IPS DF 6.9 (cell line): ENCODE results near the gene WDR7.

ENCODE experiments used
- DNase-seq: peaks from one replicate; pipeline ENCODE4 v3.0.0-alpha.2; 2013; ENCODE audit warnings: low read depth, low spot score
- H3K27ac ChIP-seq: one replicate; pipeline ENCODE4 v1.5.1; 2013; ENCODE audit warnings: low read length, control low read depth
- H3K27me3 ChIP-seq: 2 replicates; pipeline ENCODE4 v1.6.1; 2013; ENCODE audit warnings: mild to moderate bottlenecking, low read length; ENCODE audit not compliant: control insufficient read depth, insufficient read depth
- H3K36me3 ChIP-seq: 2 replicates; pipeline ENCODE4 v1.6.1; 2013; ENCODE audit warnings: low read length; ENCODE audit not compliant: control insufficient read depth, insufficient read depth
- H3K4me1 ChIP-seq: 2 replicates; pipeline ENCODE4 v1.6.1; 2013; ENCODE audit warnings: low read length; ENCODE audit not compliant: control insufficient read depth, insufficient read depth
- H3K4me3 ChIP-seq: 2 replicates; pipeline ENCODE4 v1.5.1; 2013; ENCODE audit warnings: mild to moderate bottlenecking, low read length
- H3K9me3 ChIP-seq: 2 replicates; pipeline ENCODE4 v1.6.1; 2013; ENCODE audit warnings: low read length, inconsistent platforms; ENCODE audit not compliant: control insufficient read depth, insufficient read depth
- WGBS: extraction: QIAGEN DNeasy Blood & Tissue Kit; methylation state at CpG from one replicate; pipeline ENCODE4 v1.1.7; 2013; ENCODE audit warnings: mixed read lengths, missing lambda C conversion rate; ENCODE audit not compliant: insufficient read length, insufficient coverage; 5-methylcytosine and 5-hydroxymethylcytosine counted together

The WDR7 gene

DNA sequence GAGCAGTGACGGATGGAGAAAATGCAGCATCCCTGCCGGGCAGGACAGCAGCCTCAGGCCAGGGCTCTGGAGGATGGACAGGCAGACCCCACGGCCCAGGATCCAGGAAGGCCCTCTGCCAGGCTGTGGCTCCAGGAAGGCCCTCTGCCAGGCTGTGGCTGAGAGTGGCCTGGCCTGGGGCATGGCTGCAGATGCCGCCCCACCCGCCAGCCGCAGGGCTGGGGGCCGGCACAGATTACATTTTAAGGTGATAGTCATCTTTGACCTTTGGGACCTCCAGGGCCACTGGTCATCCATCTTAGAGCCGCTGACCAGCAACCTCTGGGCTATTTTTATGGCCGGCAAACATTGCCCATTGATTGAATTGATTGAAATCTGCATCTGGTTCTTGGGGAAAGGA lies 397.7 kb downstream of the WDR7 start:
- DNase-seq = no peak
- H3K4me1 ChIP-seq = no peaks in the 10 kb centered on the region
- no peaks in the 10 kb centered on the region for H3K36me3 ChIP-seq
- H3K4me3 ChIP-seq = no peak overlapping the region
- no peaks in the 10 kb centered on the region for H3K27me3 ChIP-seq
- no CpG with 5 or more reads among the region's 9 CpGs for WGBS
- no peak overlapping the region for H3K27ac ChIP-seq
- H3K9me3 ChIP-seq = no peaks in the 10 kb centered on the region

DNA sequence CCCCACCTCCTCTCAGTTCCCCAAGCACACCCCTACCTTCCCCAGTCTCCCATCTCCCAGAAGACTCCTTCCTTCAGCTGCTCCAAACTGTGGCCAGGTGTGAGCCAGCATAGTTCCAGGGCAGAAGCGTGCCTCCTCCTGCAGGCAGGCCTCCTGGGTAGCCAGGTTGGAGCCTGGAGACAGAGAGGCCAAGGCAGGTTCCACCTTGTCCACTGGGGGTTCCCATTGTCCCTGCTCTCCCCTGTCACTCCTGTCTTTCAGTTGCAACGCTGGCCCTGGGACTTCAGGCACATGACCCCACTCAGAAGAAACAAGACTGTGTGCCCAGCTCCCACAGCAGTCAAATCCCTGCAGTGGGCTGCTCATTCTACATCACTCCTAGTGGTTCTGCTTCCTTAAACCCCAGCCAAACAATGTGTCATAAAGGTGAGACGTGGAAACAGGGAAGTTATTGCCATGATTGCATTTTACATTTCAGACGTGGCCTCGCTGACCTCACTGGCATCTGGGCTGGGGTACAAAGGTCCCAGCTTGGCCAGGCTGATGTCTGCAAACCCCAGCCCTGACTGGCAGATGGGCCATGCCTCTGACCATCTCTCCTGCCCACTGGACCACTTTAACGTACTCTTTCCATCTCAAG lies 399.3 kb downstream of the WDR7 start:
- H3K4me3 ChIP-seq = no peak overlapping the region
- H3K4me1 ChIP-seq = no peaks in the 10 kb centered on the region
- no peaks in the 10 kb centered on the region for H3K36me3 ChIP-seq
- WGBS = no CpG with 5 or more reads among the region's 6 CpGs
- H3K27ac ChIP-seq = no peak overlapping the region
- no peaks in the 10 kb centered on the region for H3K9me3 ChIP-seq
- no peak for DNase-seq
- H3K27me3 ChIP-seq = no peaks in the 10 kb centered on the region

DNA sequence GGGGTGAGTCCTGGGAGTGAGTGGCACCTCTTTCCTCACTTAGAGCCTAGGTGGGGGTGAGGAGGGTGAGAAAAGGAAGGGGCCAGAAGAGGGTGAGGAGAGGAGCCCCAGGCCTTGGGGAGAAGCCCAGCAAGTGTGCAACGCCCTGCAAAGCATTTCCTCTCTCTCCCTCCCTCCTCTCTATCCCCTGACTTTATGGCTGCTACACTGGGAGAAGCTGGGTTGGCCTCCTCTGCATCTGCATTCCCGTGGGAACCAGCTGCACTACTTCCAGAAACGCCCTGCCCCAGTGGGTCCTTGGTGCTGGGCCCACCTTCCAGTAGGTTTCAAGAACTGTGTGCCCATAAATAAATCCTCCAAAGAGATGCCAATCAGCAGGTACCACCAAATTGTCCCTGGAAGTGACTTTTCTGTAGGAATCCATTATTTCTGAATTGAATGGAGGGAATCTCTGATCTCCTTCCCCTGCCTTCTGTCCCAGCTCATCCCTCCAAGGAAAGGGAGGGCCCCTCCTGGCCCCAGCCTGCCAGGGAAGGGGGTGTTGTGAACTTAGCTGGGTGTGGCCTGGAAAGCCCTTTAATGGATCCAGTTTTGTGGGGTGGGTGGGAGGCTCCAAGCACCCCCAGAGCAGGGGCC lies 400.0 kb downstream of the WDR7 start:
- Histone ChIP-seq H3K4me1 (no peaks in the 10 kb centered on the region), H3K27me3 (no peaks in the 10 kb centered on the region), H3K27ac (no peak overlapping the region), H3K9me3 (no peaks in the 10 kb centered on the region), H3K4me3 (no peak overlapping the region), H3K36me3 (no peaks in the 10 kb centered on the region)
- DNase-seq = no peak
- WGBS = no CpG with 5 or more reads among the region's 3 CpGs

DNA sequence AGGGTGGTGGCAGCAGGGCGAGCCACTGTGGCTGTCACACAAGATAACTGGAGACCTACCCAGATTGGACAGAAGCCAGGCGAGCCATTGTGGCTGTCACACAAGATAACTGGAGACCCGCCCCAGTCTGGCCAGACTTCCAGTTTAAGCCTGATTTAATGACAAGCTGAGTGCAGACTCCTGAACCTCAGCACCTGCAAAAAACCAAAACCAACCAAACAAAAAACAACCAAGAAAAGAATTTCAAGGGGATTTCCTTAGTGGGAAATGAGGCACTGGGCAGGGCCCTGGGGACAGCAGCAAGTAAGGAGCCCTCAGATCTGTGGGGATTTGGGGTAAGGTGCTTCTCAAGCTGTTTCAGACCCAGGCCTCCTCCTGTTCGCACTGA lies 400.5 kb downstream of the WDR7 start:
- no CpG with 5 or more reads among the region's 4 CpGs for WGBS
- Histone ChIP-seq H3K4me1 (no peaks in the 10 kb centered on the region), H3K36me3 (no peaks in the 10 kb centered on the region), H3K4me3 (no peak overlapping the region), H3K27ac (no peak overlapping the region), H3K27me3 (no peaks in the 10 kb centered on the region), H3K9me3 (no peaks in the 10 kb centered on the region)
- DNase-seq = no peak

DNA sequence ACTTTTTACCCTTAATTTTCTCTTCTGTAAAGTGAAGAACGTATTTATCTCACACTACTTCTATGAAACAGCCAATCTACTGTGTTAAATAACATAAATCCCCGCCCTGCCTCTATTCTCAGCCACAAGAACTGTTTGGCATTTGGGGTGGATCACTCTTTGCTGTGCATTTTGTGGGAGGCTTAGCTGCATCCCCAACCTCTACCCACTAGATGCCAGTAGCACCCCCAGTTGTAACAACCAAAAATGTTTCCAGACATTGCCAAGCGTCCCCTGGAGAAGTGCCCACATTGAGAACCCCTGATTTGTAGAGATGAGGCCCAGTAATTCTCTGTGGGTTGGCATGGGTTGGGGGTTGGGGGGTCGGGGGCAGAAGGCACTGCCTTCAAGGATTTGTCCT lies 401.0 kb downstream of the WDR7 start:
- Histone ChIP-seq H3K27ac (no peak overlapping the region), H3K36me3 (no peaks in the 10 kb centered on the region), H3K9me3 (no peaks in the 10 kb centered on the region), H3K27me3 (no peaks in the 10 kb centered on the region), H3K4me3 (no peak overlapping the region), H3K4me1 (no peaks in the 10 kb centered on the region)
- no peak for DNase-seq
- WGBS = no CpG with 5 or more reads among the region's 4 CpGs

DNA sequence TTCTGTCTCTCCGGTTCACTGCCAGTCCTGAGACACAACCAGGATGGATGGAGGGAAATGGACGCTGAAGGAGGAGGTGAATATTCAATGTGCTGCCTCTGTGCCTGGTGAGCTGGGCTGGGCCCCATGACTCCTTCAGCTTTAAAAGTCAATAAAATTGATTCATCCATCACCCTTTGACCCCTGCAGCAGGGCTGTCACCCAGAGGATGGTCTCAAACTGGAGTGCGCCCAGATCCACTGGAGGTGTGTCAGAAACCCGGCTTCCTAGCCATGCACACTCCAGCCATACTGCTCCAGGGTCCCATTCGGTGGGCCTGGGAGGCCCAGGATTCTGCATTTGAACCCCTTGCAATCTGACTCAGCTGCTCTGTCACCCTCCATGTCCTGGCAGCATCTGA lies 401.6 kb downstream of the WDR7 start:
- WGBS = no CpG with 5 or more reads among the region's 5 CpGs
- Histone ChIP-seq H3K27ac (no peak overlapping the region), H3K4me3 (no peak overlapping the region), H3K4me1 (no peaks in the 10 kb centered on the region), H3K9me3 (no peaks in the 10 kb centered on the region), H3K27me3 (no peaks in the 10 kb centered on the region), H3K36me3 (no peaks in the 10 kb centered on the region)
- DNase-seq = no peak

DNA sequence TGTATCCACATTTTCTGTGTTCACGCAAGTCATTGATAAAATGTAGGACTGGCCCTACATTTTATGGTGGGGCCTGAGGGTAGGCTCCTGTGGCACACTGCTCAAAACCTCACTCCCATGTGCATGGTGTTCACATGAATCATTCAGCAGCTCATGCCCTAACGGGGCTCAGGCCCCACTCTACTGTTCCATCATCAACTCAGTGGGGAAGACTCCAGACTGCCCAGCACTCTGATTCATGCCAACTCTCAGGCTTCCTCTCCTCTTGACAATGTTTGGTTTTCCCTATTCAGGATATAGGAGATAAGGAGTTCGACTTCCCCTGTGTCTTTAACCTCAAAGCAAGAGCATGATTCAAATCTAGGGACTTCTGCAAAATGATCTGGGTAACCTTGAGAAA lies 403.7 kb downstream of the WDR7 start:
- WGBS = no CpG with 5 or more reads among the region's 3 CpGs
- Histone ChIP-seq H3K4me1 (no peaks in the 10 kb centered on the region), H3K4me3 (no peak overlapping the region), H3K27me3 (no peaks in the 10 kb centered on the region), H3K36me3 (no peaks in the 10 kb centered on the region), H3K9me3 (no peaks in the 10 kb centered on the region), H3K27ac (no peak overlapping the region)
- DNase-seq = no peak

DNA sequence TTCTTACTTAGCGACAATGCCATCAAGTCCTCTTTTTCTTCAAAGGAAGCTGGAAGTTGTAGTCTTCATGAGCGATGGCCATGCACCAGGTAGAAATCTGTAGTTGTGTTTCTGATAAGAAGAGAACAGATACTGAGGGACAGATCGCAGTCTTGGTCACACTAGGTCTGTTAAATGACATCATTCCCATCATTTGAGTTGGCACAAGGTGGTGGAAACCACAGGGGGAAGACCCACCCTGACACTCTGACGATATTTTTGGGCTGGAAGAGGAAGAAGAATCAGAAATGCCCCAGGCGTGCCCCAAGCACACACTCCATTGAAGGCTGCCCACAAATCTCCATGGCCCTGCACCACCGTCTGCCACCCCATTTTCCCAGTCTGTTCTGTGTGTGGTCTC lies 406.7 kb downstream of the WDR7 start:
- Histone ChIP-seq H3K27ac (no peak overlapping the region), H3K4me3 (no peak overlapping the region), H3K9me3 (no peaks in the 10 kb centered on the region), H3K4me1 (no peaks in the 10 kb centered on the region), H3K27me3 (no peaks in the 10 kb centered on the region), H3K36me3 (no peaks in the 10 kb centered on the region)
- no CpG with 5 or more reads among the region's 6 CpGs for WGBS
- no peak for DNase-seq

DNA sequence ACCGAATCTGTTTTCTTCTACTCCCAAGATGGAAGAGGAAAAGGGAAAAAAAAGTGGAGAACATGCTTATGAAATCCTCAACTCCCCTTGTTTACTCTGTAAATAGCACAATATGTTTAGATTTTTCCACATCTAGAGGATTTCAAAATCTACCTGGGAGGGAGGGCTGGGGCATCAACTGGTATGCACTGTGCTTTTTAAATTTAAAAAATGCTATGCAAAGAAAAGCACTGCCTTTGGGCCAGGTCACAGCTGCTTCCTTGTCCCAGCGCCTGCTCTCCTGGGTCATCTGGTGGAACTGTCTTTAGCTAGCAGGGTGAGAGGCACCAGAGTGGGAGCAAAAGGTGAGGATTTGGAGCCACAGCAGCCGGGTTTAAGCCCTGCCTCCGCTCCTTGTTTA lies 407.6 kb downstream of the WDR7 start:
- Histone ChIP-seq H3K9me3 (no peaks in the 10 kb centered on the region), H3K27ac (no peak overlapping the region), H3K36me3 (no peaks in the 10 kb centered on the region), H3K4me3 (no peak overlapping the region), H3K27me3 (no peaks in the 10 kb centered on the region), H3K4me1 (no peaks in the 10 kb centered on the region; the same call in 1 of the 2 replicates)
- no CpG with 5 or more reads among the region's 4 CpGs for WGBS
- DNase-seq = no peak

DNA sequence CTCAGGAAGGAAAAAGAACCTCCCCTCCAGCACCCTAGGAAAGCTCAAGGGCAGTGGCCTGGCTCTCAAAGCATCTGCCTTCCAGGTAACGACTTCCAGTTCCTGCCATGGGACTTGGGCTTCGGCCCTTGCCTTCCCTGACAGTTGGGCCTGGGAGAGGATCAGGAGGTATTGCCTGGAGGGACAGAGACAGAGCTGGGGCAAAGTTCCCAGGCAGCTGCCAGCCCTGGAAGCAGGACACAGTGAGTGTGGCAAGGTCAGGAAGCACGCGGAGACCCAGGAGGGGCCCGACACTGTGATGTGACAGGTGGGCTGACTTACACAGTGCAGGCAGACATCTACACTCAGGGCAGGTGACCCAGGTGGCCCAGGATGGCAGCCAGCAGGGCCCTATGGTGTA lies 408.2 kb downstream of the WDR7 start:
- no peak for DNase-seq
- Histone ChIP-seq H3K4me3 (no peak overlapping the region), H3K36me3 (no peaks in the 10 kb centered on the region), H3K4me1 (no peaks in the 10 kb centered on the region; the same call in none of the 2 replicates), H3K27ac (no peak overlapping the region), H3K27me3 (no peaks in the 10 kb centered on the region), H3K9me3 (no peaks in the 10 kb centered on the region)
- no CpG with 5 or more reads among the region's 5 CpGs for WGBS

DNA sequence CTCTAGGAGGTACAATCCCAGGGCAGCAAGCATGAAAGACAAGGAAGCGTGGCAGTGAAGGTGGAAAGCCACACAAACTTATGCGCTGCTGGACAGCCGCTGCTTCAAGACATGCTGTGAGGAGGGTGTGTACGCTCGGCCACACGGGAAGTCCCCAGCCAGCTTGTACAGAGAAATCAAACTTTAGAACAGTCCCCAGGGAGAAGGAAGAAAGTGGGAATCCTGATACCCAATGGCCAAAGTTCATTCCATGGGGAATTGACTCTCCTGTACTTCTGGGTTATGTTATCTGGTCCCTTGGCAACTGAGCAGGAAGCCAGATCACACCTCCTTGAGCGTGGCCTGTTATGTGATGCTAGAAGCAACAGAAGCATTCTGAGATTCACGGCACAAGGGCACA lies 409.7 kb downstream of the WDR7 start:
- no peak overlapping the region for H3K4me3 ChIP-seq
- H3K27me3 ChIP-seq = no peaks in the 10 kb centered on the region
- WGBS = no CpG with 5 or more reads among the region's 8 CpGs
- H3K9me3 ChIP-seq = no peaks in the 10 kb centered on the region
- no peak for DNase-seq
- no peak overlapping the region for H3K27ac ChIP-seq
- H3K36me3 ChIP-seq = no peaks in the 10 kb centered on the region
- no peaks in the 10 kb centered on the region; the same call in none of the 2 replicates for H3K4me1 ChIP-seq
